Stimulated activated CD4-positive, alpha-beta T cell treated with anti-CD3 and anti-CD28 coated beads, Interleukin-1b, Interleukin-23, amount 100 ng/mL, for 4 hours (primary cell): Measurements from ENCODE around the gene SLC4A5.

ENCODE experiments used
- DNase-seq, 2 donors: peaks; one replicate each; pipeline ENCODE4 v3.0.0-alpha.2; 2020; ENCODE audit warnings: low read depth in 2 of 2

The SLC4A5 gene

GRCh38 chr2:74316627-74317295, 26.5 kb downstream of the SLC4A5 start:
- DNase-seq = no peak

DNA sequence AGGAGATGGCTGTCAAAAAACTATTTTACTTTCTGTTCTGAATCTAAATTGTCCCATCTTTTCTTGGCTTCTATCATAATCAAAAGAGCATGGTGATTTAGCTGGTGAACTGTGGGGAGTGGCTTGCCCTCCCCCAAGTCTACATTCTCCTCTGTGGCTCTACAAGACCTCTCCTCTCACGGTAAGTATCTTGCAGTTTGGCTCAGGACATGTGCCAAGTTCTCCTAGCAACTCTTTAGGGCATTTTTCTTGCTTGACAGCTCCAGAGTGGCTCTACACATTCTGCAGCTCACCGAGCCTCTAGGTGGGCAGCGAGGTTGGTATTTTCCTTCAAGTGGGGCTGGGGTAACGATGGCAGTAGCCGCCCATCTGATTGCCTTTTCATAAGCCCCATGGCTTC, 29.1 kb downstream of the SLC4A5 start:
- no peak for DNase-seq

- DNase-seq = no peak
These were observed 29.7 kb downstream of the SLC4A5 start for GRCh38 chr2:74313497-74313896.

- no peak for DNase-seq
These were observed 30.3 kb downstream of the SLC4A5 start for GRCh38 chr2:74312913-74313312.

GRCh38 chr2:74307720-74308119, 35.5 kb downstream of the SLC4A5 start:
- DNase-seq = no peak

DNA sequence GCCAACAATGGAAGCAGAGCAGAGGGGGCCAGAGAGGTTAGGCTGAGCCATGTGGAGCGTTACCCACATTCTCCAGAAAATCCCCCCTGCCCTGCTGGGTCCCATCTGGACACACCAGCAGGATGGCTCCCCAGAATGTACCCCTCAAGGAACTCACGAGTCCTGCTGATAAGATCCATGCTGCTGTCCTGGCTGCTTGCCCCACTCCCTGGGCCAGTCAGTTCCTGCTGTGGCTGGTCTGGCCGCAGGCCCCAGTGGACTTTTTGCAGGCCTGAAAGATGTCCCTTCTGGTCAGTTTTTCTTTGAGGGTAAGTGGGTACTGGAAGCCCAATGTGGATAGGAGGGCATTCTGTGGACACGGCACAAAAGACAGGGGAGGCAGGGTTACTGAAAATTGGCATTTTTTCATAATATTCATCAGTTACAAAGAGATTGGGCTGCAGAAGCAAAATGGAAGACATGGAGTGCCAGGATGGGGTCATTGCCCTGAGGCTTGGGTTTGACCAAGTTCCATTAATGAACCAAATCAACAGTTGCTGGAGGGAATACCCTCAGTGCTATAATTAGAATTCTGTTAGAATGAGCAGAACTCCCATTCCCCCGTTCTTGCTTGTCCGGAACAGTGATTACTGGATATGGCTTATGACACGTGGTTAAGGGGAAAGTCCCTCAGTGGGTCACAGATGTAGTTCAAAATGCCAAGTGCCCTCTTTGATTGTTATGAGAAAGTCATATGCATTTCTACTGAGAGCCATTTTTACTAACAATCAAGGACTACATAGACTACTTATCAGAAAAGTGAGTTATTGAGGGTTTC, 38.7 kb downstream of the SLC4A5 start:
- DNase-seq = no peak

DNA sequence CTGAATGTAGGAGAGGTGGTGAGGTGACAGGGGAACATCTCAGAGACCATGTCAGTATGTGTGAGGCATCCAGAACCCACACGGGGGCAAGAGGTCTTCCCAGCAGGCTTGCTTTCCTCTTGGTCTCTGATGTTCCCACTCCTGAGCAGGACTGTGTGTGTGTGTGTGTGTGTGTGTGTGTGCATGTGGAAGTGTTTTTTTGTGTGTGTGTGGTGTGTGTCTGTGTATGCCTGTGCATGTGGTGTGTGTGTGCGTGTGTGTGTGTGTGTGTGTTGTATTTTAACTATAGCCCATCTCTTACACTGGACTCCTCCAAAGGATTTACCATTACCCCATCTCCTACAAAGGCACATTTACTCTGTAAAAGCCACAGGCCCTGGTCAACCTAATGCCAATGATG, 40.4 kb downstream of the SLC4A5 start:
- DNase-seq = no peak

GRCh38 chr2:74301262-74301661, 42.0 kb downstream of the SLC4A5 start:
- no peak for DNase-seq

DNA sequence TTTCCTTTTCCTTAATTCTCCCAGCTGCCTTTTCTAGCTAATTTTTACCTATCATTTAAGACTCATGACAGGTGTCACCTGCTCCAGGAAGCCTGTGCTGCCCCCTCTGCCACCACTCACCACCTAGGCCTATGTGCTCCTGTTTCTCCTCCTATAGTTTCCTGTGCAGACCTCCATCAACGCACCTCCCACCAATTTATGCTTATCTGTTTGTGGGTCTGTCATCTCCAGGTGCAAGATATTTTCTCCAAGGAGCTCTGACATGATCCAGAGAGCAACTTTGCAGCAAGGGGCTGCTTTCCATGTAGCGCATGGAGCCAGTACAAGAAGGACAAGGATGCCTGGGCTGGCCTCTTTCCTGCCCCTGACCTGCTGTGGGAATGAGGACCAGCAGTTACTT, 42.7 kb downstream of the SLC4A5 start:
- DNase-seq = no peak

- no peak for DNase-seq
These were observed 45.3 kb downstream of the SLC4A5 start for GRCh38 chr2:74297950-74298349.

- no peak for DNase-seq
These were observed 45.8 kb downstream of the SLC4A5 start for GRCh38 chr2:74297391-74297790.

- no peak for DNase-seq
These were observed 49.8 kb downstream of the SLC4A5 start for GRCh38 chr2:74293191-74293991.

GRCh38 chr2:74292751-74293150, 50.5 kb downstream of the SLC4A5 start:
- DNase-seq = no peak

DNA sequence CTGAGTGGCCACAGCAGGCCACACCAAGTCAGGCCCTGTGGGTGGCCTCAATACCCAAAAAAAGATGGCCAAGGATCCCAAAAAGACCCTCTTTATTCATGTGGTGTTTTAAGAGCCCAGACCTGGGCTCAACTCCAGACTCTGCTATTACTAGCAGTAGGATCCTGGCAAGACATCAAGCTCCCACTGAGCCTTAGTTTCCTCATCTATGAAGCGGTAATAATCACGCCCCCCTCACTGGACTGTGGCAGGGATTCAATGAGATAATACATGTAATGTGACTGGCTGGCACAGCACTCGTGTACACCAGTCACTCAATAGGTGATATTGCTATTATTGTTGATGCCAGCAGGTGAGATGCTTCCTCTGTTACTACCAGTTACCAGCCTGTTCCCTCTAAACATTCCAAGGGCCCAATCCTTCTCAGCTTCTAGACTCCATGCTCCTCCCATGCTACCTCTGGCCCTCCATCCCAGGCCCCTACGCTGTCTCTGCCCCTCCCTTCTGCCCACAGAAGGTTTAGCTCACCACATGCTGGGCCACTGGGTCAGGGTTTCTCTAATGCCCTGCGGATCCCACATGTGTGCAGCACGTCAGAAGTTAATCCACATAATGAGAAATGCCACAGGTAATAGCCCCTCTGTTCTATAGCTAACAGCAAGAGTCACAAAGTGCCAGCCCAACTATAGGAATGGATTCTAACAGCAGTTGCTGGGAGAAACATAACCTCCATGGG, 51.2 kb downstream of the SLC4A5 start:
- DNase-seq = no peak

DNA sequence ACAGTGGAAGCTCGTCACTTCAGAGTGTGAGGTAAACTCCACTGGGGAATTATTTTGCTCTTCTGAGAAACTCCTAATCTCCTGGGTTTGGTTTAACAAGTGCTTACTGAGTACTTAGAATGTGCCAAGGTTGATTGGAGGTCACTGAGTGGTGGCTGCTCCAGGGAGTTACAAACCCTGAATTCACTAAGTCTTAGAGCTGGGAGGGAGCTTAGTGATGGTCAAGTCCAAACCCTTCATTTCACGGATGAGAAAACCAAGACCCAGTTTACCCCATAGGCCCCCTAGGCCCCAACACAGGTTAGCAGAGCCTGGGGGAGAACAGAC, 52.0 kb downstream of the SLC4A5 start:
- DNase-seq = no peak

GRCh38 chr2:74290466-74291217, 52.6 kb downstream of the SLC4A5 start:
- DNase-seq = no peak

GRCh38 chr2:74290066-74290465, 53.1 kb downstream of the SLC4A5 start:
- DNase-seq = no peak

DNA sequence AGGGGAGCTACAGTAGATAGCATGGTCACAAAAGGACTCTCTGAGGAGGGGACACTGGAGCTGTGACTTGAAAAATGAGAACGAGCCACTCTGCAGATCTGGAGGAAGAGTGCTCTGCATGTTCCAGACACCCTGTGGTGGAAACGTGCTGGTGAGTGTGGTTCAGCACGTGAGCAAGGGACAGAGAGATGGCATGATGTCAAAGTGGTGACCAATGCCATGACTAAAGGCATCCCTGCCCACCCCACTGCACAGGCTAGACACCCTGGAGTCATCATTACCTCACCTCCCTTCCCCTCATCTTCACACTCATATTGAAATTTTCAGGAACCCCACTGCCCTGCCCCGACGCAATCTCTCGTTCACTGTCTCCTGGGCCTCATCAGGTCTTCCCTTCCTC, 56.5 kb downstream of the SLC4A5 start:
- no peak for DNase-seq

GRCh38 chr2:74281141-74281975, 61.9 kb downstream of the SLC4A5 start:
- DNase-seq = no peak

DNA sequence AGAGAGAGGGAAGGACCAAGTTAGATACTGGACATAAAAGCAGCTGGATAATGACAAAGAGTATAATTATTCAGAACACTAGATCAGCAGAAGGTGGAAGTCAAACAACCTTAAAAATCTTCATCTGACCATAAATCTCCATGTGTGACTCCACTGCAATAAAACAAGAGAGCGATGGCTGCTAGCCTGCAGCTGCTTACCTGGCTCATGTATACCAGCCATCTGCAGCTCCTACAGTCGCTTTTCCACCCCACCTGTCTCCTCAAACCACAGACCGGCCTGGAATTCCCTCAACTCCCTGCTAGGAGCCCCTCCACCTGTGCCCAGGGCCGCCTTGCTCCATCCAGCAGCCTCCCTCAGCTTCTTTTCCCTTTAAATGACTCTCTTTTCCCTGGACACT, 64.5 kb downstream of the SLC4A5 start:
- no peak for DNase-seq
